ENCODE data around the gene ME2.
"Not testable (repeated sequence)": the region's sequence is repeated elsewhere in the genome, so short reads cannot be mapped to it uniquely, and the experiment has no call there.

- TF ChIP-seq CTCF (IDR thresholded peaks at IDR 0.05; ENCODE audit: low read depth, low read length); EZH2phosphoT487 (IDR thresholded peaks at IDR 0.05; ENCODE audit: low read depth): not testable (repeated sequence)
Observed at GRCh38 chr18:50833496-50833895, 45.4 kb upstream of the ME2 start.

All from OCI-LY3 (cell line).